ENCODE measurements around the gene SEMA5B.

SEMA5B gene

GRCh38 chr3:122942937-122943827 is 84.4 kb downstream of the SEMA5B start:
- DNase-seq, result no peak

- DNase-seq, result no peak
Observed at GRCh38 chr3:122942239-122942638, 85.3 kb downstream of the SEMA5B start.

GRCh38 chr3:122941228-122942206 is 86.0 kb downstream of the SEMA5B start:
- no peak for DNase-seq

GRCh38 chr3:122940628-122941086 is 86.9 kb downstream of the SEMA5B start:
- DNase-seq, result no peak

- DNase-seq, result peak; percentile 15
Observed at GRCh38 chr3:122938783-122939425, 88.7 kb downstream of the SEMA5B start.

- DNase-seq, result no peak
Observed at GRCh38 chr3:122937745-122938144, 89.8 kb downstream of the SEMA5B start.

GRCh38 chr3:122936986-122937385 is 90.6 kb downstream of the SEMA5B start:
- no peak for DNase-seq

GRCh38 chr3:122936335-122936734 is 91.2 kb downstream of the SEMA5B start:
- no peak for DNase-seq

GRCh38 chr3:122934251-122934650 is 93.3 kb downstream of the SEMA5B start:
- DNase-seq, result no peak

- no peak for DNase-seq
Observed at GRCh38 chr3:122932251-122932967, 95.2 kb downstream of the SEMA5B start.

GRCh38 chr3:122931636-122932035 is 95.9 kb downstream of the SEMA5B start:
- no peak for DNase-seq

GRCh38 chr3:122930063-122930997 is 97.2 kb downstream of the SEMA5B start:
- DNase-seq, result no peak

- no peak for DNase-seq
Observed at GRCh38 chr3:122929188-122930062, 98.1 kb downstream of the SEMA5B start.

- DNase-seq, result no peak
Observed at GRCh38 chr3:122928396-122929187, 99.0 kb downstream of the SEMA5B start.

- no peak for DNase-seq
Observed at GRCh38 chr3:122927726-122928125, 99.8 kb downstream of the SEMA5B start.

- no peak for DNase-seq
Observed at GRCh38 chr3:122926811-122927210, 100.8 kb downstream of the SEMA5B start.

- no peak for DNase-seq
Observed at GRCh38 chr3:122926322-122926721, 101.2 kb downstream of the SEMA5B start.

- no peak for DNase-seq
Observed at GRCh38 chr3:122925756-122926155, 101.8 kb downstream of the SEMA5B start.

GRCh38 chr3:122924056-122924455 is 103.5 kb downstream of the SEMA5B start:
- no peak for DNase-seq
